CD4-positive, alpha-beta T cell treated with Interleukin-2 at 100 ng/mL for 4 hours (primary cell): ENCODE results near the gene CYBRD1.
"Not testable (repeated sequence)": the region's sequence is repeated elsewhere in the genome, so short reads cannot be mapped to it uniquely, and the experiment has no call there.

ENCODE experiments used
- DNase-seq: peaks from one replicate; pipeline ENCODE4 v3.0.0-alpha.2; 2020; ENCODE audit warnings: low spot score

Gene CYBRD1, protein sequence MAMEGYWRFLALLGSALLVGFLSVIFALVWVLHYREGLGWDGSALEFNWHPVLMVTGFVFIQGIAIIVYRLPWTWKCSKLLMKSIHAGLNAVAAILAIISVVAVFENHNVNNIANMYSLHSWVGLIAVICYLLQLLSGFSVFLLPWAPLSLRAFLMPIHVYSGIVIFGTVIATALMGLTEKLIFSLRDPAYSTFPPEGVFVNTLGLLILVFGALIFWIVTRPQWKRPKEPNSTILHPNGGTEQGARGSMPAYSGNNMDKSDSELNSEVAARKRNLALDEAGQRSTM

DNA sequence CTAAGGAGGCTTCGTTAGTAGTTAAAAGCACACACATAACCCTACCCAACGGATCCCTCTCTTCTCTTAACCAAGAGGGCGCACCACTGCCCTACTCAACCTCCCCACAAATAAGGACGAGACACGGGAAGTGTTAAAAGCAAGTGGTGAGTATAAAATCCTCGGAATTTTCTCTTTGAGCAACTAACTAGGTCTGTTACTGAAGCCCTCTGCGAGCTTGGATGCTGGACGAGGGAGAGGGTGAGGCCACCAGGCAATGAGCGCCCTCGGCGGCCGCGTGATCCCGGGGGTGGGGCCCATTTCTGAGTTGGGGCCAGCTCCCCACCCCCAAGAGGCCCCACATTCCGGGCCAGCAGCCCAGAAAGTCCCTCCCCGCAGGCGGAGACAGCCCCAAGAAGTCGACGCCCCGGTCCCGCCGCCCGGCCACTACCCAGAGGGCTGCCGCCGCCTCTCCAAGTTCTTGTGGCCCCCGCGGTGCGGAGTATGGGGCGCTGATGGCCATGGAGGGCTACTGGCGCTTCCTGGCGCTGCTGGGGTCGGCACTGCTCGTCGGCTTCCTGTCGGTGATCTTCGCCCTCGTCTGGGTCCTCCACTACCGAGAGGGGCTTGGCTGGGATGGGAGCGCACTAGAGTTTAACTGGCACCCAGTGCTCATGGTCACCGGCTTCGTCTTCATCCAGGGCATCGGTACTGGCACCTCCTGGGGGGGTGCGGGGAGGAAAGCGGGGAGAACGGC lies at the start of gene CYBRD1:
TSS of gene CYBRD1 (plus strand) at position 423 of the 736 bp plus-strand sequence. CDS start at position 495, 72 bp downstream.
- no peak for DNase-seq

DNA sequence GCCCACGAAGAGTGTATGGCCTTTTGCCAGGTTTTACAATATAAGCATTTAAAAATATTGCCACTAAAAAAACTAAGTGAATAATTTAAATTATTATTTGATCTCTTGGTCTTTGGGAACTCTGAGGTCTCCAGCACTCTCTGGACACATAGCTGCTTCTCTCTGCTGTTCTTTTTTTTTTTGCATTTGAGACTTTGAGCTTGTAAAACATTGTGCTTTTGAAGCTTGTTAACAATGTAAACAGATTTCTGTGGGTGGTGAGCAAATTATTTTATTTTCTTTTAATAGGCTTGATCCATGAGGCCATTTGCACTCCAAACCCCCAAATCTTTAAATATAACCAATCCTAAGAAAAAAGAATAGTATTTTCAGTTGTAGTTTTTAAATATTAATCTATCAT lies 46.3 kb upstream of the CYBRD1 start:
- DNase-seq, result no peak

DNA sequence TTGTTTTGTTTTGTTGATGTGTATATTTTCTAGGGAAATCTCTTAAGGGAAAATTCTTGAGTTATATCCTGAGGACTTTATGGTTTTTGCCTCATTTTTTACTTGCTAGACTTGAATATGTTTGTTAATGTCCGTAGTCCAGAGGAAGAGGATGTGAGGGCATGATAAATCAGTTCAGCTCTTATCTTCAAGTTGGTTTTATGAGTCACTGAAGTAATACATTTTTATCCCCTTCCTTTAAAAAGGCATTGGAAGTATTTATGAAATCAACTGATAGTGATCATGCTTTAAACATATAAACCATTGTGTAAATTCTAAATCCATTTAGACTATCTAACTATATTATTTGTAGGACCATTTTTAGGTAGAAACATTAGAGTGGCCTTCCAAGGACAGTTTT lies 43.9 kb upstream of the CYBRD1 start:
- DNase-seq, result no peak

DNA sequence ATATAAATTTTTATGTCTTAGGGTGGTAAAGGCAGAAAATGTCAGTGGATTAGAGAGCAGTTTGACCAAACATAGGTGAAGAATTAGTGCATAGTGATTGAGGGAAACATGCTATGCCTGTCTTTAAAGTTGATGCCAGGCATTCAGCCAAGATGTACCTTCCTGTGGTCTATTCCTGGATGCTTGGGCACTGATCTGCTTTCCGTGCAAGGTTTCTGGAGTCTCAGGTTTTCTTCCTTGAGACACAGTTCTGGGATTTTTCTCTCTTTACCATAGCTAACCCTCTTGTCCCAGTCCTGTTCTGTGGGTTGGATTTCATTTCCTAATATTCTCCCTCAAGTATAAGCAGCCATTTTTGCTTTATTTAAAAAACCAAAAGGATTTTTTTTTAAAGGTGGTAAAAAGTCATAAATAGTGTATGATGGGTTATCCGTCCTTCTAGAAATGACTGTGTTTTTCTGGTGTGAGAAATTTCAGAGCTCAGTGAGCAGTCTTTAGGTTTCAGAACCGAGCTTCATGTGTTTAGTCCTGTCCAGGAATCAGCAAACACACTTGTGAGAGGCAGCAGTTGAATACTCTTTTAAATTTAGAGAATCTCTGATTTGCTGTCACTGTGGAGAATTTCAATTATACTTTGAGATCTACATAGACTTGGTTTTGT lies 43.0 kb upstream of the CYBRD1 start:
- DNase-seq, result no peak

DNA sequence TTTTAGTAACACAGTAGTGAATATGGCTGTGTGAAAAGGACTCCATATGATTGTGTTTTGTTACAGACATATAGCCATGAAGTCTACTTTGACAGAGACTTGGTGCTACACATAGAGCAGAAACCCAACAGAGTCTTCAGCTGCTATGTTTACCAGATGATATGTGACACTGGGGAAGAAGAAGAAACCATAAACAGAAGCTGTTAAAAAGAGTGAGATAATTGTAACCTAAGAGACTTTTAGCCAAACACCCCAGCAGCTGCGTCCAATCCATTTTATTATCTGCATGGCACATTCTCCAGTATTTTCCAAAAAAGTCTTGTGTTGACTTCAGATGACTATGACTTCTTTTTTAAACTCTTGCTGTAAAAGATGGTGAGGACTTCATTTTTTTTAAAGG lies 41.4 kb upstream of the CYBRD1 start:
- no peak for DNase-seq

DNA sequence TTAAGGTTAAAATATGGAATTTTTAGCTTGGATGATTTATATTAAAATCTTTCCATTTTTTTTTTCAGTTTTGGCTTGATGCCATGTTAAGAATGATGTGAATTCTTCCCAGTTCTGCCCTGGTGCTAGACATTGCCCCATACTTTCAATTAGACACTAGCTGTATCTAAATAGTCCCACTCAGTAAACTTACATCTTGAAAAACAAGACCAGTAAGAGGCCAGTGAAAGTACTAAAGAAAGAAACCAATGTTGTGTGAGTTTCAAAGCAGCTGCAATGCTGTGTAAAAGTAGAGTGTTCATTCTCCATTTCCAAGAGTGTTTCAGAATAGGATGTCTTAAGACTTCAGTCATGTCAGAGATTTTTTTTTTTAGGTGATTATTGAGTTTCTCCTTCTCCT lies 40.0 kb upstream of the CYBRD1 start:
- no peak for DNase-seq

- DNase-seq, result no peak
These were observed 39.4 kb upstream of the CYBRD1 start for GRCh38 chr2:171482877-171483276.

GRCh38 chr2:171483793-171484192 lies 38.5 kb upstream of the CYBRD1 start:
- DNase-seq, result no peak

GRCh38 chr2:171485116-171485515 lies 37.2 kb upstream of the CYBRD1 start:
- DNase-seq, result no peak

DNA sequence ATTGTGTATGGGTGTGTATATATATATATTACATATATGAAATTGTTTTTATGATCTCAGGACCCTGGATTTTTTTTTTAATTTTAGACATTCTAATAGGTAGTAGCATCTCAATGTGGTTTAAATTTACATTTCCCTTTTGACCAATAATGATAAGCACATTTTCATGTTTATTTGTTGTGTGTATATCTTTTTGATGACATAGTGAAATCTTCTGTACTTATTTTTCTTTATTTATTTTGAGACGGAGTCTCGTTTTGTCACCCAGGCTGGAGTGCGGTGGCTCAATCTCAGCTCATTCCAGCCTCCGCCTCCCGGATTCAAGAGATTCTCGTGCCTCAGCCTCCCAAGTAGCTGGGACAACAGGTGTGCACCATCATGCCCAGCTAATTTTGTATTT lies 35.1 kb upstream of the CYBRD1 start:
- DNase-seq, result no peak

DNA sequence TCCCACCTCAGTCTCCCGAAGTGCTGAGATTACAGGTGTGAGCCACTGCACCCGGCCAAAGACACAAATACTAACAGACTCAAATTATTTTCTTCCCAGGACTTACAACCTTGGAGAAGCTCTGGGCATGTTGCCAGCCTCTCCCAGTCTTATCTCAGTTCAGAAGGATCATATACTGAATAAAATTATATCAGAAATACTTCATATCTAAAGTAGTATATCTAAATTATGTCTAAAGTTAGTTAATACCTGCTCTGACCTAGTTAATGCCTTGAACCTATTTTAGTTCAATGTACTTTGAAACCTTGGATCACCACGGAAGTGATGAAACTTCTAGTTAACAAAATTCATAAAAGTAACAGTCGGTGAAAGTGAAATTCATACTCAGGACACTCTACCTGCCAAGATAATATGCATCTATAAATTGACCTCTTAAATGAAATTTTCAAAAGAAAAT lies 34.4 kb upstream of the CYBRD1 start:
- no peak for DNase-seq

DNA sequence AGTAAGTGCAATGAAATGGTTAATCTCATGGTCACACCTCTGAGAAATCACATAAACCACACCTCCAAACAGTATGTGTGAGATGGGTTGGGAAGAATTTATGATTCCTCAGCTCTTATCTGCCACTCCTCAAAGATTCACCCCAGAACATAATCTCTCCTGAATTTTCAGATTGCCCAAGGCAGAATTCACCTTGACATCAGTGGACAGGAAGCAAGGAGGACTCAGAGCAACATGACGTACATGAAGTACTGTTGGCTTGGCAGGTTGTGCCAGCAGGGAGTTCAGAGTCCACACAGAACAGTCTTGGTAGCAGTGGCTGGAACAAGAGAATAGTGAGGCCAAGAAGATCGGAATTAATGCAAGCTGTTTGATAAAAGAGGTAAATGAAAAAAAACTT lies 31.7 kb upstream of the CYBRD1 start:
- no peak for DNase-seq

DNA sequence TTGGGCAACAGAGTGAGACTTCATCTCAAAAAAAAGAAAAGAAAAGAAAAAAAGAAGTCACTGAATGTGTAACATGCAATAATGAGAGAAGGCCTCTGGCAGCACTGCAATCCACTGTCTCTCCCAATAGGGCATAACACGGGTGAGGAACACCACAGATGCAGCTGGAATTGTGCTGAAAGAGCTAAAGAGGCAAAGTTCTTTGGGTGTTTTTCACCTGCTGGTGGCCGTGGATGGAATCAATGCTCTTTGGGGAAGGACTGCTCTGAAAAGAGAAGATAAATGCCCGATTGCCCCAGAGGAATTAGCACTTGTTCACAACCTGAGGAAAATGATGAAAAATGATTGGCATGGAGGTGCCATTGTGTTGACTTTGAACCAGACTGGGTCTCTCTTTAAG lies 31.0 kb upstream of the CYBRD1 start:
- no peak for DNase-seq

GRCh38 chr2:171492664-171493063 lies 29.6 kb upstream of the CYBRD1 start:
- no peak for DNase-seq

- not testable (repeated sequence) for DNase-seq
These were observed 24.6 kb upstream of the CYBRD1 start for GRCh38 chr2:171497664-171498063.

GRCh38 chr2:171505374-171505773 lies 16.9 kb upstream of the CYBRD1 start:
- no peak for DNase-seq

DNA sequence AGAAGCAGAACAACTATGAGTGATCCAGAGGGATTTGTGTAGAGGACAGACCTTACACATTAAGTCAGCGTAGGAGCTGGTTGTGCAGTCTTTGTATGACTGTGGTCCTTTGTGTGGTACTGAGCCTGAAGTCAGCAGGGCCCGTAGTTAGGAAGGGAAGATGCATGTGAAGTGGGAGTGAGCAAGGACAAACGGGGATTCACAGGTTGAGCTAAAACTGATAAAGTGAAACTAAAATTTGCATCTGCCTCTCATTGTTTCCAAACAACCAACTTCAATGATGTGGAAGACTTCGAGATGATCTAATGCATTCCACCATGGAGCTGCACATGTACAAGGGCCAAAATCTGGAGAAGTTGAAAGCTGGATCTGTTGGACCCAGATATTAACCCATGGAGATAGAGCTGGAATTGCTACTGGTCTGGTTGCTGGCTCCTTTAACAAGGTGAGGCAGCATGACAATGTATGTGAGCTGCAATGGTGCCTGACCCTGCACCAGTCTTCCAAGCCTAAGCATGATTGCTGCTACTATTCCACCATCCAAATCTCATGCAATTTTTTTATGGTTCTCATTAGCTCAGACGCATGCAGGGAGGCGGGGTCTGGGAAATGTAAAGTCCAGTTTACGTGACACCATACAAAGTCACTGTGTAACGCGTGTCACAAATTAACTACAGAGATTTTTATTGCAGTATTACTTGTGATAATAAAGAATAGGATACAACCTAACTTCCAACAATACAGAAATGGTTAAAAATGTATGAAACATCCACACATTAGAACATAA lies 12.1 kb upstream of the CYBRD1 start:
- no peak for DNase-seq

DNA sequence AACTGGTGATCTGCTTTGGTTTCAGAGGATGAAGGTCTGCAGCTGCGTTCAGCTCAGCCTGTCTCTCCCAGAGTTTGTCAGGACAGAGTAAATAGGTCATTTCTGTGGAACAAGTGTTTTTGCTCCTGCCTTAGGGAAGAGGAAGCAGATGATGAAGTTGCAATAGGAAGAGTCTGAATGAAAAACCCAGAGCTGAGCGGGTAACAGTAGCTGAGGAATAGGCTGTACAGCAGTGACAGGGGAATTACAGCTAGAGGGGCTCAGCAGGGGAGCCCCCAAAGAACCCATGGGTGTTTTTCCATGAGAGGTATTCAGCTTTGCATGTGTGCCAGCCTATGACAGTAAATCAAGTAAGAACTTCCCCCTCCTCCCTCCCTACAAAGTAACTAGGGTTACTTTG lies 10.3 kb upstream of the CYBRD1 start:
- no peak for DNase-seq

DNA sequence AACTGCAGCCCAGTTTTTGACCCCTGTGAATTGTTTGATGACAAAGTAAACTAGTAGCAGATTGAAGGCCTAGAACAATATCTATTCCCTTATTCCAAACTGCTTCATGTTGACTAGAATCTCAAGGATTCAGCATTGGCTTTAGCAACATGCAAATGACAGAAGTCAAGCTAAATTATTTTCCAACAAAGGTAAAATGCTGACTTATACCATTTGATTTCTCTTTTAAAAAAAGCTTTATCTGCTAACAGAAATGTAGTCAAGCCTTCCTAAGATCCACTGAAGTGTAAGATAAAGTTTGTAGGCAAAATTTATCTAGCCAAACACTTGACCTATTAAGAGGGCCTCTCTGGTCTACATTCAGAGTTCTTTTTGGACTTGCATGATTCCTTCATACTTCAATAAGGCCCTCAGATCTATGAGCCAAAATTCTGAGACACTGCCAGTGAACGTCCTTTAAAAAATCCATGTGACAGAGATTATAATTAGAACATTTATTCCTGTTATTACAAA lies 9.5 kb upstream of the CYBRD1 start:
- DNase-seq, result no peak

- DNase-seq, result no peak
These were observed 8.5 kb upstream of the CYBRD1 start for GRCh38 chr2:171513719-171514160.

GRCh38 chr2:171514908-171515582 lies 7.2 kb upstream of the CYBRD1 start:
- no peak for DNase-seq
